Embryonic facial prominence (tissue), 1 donor: Measurements from ENCODE around the gene KCNJ6.
A peak's percentile ranks its signal among the peaks of the same experiment; 100 is the strongest.
"Not testable (repeated sequence)": the region's sequence is repeated elsewhere in the genome, so short reads cannot be mapped to it uniquely, and the experiment has no call there.

Source experiments
- DNase-seq: peaks from one replicate; pipeline ENCODE4 v3.0.0-alpha.2; 2016; ENCODE audit errors: extremely low spot score

KCNJ6 gene

GRCh38 chr21:37683396-37684114 lies 232.7 kb downstream of the KCNJ6 start:
- no peak for DNase-seq

GRCh38 chr21:37682966-37683365 lies 233.3 kb downstream of the KCNJ6 start:
- DNase-seq = peak; percentile 38

- DNase-seq = no peak
Measured at GRCh38 chr21:37677006-37677405, 239.3 kb downstream of the KCNJ6 start.

- no peak for DNase-seq
Measured at GRCh38 chr21:37675202-37675801, 241.0 kb downstream of the KCNJ6 start.

GRCh38 chr21:37673801-37674575 lies 242.3 kb downstream of the KCNJ6 start:
- DNase-seq = no peak

- DNase-seq = no peak
Measured at GRCh38 chr21:37671381-37671780, 244.9 kb downstream of the KCNJ6 start.

- DNase-seq = no peak
Measured at GRCh38 chr21:37670883-37671282, 245.4 kb downstream of the KCNJ6 start.

GRCh38 chr21:37669249-37669648 lies 247.0 kb downstream of the KCNJ6 start:
- DNase-seq = no peak

GRCh38 chr21:37668462-37669239 lies 247.6 kb downstream of the KCNJ6 start:
- DNase-seq = no peak

GRCh38 chr21:37667380-37667779 lies 248.9 kb downstream of the KCNJ6 start:
- no peak for DNase-seq

- no peak for DNase-seq
Measured at GRCh38 chr21:37665230-37666024, 250.8 kb downstream of the KCNJ6 start.

- not testable (repeated sequence) for DNase-seq
Measured at GRCh38 chr21:37662227-37662626, 254.0 kb downstream of the KCNJ6 start.

- DNase-seq = no peak
Measured at GRCh38 chr21:37660709-37661108, 255.5 kb downstream of the KCNJ6 start.

- no peak for DNase-seq
Measured at GRCh38 chr21:37659874-37660273, 256.4 kb downstream of the KCNJ6 start.

- no peak for DNase-seq
Measured at GRCh38 chr21:37658817-37659458, 257.3 kb downstream of the KCNJ6 start.

GRCh38 chr21:37658121-37658816 lies 258.0 kb downstream of the KCNJ6 start:
- DNase-seq = no peak

GRCh38 chr21:37656899-37657298 lies 259.4 kb downstream of the KCNJ6 start:
- DNase-seq = no peak

- no peak for DNase-seq
Measured at GRCh38 chr21:37655611-37656300, 260.5 kb downstream of the KCNJ6 start.

GRCh38 chr21:37654596-37654995 lies 261.7 kb downstream of the KCNJ6 start:
- no peak for DNase-seq
